Right atrium auricular region (tissue), 2 donors: ENCODE results near the gene GAB2. TPM values are rescaled to one million over a fixed set of nuclear protein-coding genes. Genes with fewer than 3 reads are reported as not detected.

ENCODE experiments used
- DNase-seq: peaks from one replicate; pipeline ENCODE4 v3.0.0-alpha.2; 2019; ENCODE audit warnings: low spot score
- H3K27ac ChIP-seq, 2 donors: fragments of 200-600 bp; sonication (generic); 1 replicate in 1 of 2; 2 replicates in 1 of 2; pipeline ENCODE4 v1.5.1; 2016 to 2019
- H3K27me3 ChIP-seq, 2 donors: fragments of 200-600 bp; sonication (generic); one replicate each; pipeline versions ENCODE4 v1.5.1 to v1.6.0; 2017 to 2019
- H3K36me3 ChIP-seq: fragments of 200-600 bp; sonication (generic); one replicate; pipeline ENCODE4 v1.5.1; 2016
- H3K4me1 ChIP-seq, 2 donors: fragments of 200-600 bp; sonication (generic); one replicate each; pipeline versions ENCODE4 v1.5.1 to v1.6.0; 2017 to 2019
- H3K4me3 ChIP-seq, 2 donors: fragments of 200-600 bp; sonication (generic); 1 replicate in 1 of 2; 2 replicates in 1 of 2; pipeline ENCODE4 v1.5.1; 2017 to 2019; ENCODE audit warnings: mild to moderate bottlenecking in 1 of 2, moderate library complexity in 1 of 2
- H3K9me3 ChIP-seq, 2 donors: fragments of 200-600 bp; sonication (generic); one replicate each; pipeline ENCODE4 v1.5.1; 2019
- total RNA-seq, 2 donors: library from RNA; depleted of rRNA; stranded (reverse); fragments of >200 nt; gene quantifications; one replicate each; pipeline ENCODE4 v1.1.0, GENCODE V29; 2016
- TF ChIP-seq, protein P1 (sequence below), 2 donors: fragments of 200-600 bp; sonication (generic); IDR thresholded peaks; one replicate each; pipeline ENCODE4 v1.5.1; 2019; ENCODE audit warnings: antibody characterized with exemption in 2 of 2

GAB2 gene
- total RNA-seq, 2 donors from 2014 or later: 22.0 to 33.7 TPM

DNA sequence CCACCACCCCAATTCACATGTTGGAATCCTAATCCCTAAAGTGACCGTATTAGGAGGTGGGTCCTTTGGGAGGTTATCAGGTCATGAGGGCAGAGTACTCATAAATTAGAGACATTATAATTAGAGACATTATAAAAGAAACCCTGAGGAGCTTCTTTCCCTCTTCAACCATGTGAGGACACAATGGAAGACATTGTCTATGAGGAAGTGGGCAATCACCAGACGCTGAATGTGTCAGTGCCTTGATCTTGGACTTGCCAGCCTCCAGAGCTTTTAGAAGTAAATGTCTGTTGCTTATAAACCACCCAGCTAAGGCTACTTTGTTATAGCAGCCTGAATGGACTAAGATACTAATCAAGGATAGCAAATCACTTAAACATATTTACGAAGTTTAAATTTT, 14.8 kb downstream of the GAB2 start:
- Histone ChIP-seq H3K4me3 (no peak overlapping the region), H3K4me1 (peaks cover 0 to 31% of the 10 kb centered on the region in 2 donors), H3K36me3 (no peaks in the 10 kb centered on the region), H3K9me3 (no peaks in the 10 kb centered on the region), H3K27me3 (no peaks in the 10 kb centered on the region), H3K27ac (no peak overlapping the region)
- TF ChIP-seq, protein P1, sequence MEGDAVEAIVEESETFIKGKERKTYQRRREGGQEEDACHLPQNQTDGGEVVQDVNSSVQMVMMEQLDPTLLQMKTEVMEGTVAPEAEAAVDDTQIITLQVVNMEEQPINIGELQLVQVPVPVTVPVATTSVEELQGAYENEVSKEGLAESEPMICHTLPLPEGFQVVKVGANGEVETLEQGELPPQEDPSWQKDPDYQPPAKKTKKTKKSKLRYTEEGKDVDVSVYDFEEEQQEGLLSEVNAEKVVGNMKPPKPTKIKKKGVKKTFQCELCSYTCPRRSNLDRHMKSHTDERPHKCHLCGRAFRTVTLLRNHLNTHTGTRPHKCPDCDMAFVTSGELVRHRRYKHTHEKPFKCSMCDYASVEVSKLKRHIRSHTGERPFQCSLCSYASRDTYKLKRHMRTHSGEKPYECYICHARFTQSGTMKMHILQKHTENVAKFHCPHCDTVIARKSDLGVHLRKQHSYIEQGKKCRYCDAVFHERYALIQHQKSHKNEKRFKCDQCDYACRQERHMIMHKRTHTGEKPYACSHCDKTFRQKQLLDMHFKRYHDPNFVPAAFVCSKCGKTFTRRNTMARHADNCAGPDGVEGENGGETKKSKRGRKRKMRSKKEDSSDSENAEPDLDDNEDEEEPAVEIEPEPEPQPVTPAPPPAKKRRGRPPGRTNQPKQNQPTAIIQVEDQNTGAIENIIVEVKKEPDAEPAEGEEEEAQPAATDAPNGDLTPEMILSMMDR (IDR thresholded peaks at IDR 0.05): no peak
- DNase-seq: no peak

DNA sequence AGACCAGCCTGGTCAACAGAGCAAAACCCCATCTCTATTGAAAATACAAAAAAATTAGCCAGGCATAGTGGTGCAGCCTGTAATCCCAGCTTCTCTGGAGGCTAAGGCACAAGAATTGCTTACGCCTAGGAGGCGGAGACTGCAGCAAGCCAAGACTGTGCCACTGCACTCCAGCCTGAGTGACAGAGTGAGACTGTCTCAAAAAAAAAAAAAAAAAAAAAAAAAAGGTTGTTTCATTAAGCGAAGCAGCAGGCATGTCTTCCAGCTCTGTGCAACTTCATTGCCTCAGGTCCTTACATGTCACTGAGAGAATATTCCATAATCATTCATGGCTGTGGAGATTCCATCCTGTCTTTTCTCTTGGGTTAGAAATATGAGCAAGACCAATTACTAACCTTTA, 16.9 kb downstream of the GAB2 start:
- Histone ChIP-seq H3K27me3 (no peaks in the 10 kb centered on the region), H3K27ac (no peak overlapping the region), H3K9me3 (no peaks in the 10 kb centered on the region), H3K4me3 (no peak overlapping the region), H3K4me1 (peaks cover 0 to 40% of the 10 kb centered on the region in 2 donors), H3K36me3 (no peaks in the 10 kb centered on the region)
- TF ChIP-seq, protein P1 (IDR thresholded peaks at IDR 0.05): no peak
- DNase-seq: no peak

DNA sequence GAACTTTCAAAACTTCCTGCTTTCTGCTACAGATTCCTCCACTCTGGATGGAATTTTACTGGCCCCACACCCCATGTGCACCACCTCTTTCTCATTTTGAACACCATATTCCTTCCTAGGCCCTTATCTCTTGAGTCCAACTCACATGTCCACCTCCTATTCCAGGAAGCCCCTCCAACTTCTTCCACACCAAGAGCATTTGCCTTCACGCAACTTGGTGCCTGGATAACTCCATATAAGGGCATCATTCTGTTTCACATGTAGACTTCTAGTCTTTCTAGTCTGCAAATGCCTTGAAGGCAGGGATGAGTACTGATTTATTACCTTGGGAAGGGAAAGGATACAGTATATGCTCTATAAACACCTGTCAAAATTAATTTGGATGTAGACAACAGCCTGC, 17.5 kb downstream of the GAB2 start:
- no peaks in the 10 kb centered on the region for H3K36me3 ChIP-seq
- TF ChIP-seq, protein P1 (IDR thresholded peaks at IDR 0.05): no peak
- H3K9me3 ChIP-seq: no peaks in the 10 kb centered on the region
- H3K27ac ChIP-seq: no peak overlapping the region
- no peaks in the 10 kb centered on the region for H3K27me3 ChIP-seq
- DNase-seq: no peak
- H3K4me3 ChIP-seq: no peak overlapping the region
- peaks cover 0 to 45% of the 10 kb centered on the region in 2 donors for H3K4me1 ChIP-seq

DNA sequence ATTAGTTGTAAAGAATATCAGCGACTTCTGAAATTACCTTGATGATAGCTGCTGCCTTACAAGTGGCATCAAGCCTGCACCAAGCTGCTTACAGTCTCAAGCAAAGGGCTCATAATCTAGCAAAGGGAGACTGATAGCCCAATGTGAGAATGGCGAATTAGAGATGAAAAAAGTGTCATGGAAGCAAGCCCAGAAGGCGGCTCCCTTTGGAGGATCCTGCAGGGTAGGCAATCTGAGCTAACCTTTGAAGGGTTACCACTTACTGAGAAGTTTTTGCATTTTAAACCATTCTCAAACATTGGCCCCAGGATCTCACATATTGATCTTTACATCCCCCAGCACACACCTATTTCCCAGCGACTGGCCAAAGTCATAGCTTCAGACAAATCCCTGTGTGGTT, 18.5 kb downstream of the GAB2 start:
- H3K27ac ChIP-seq: no peak overlapping the region
- no peaks in the 10 kb centered on the region for H3K36me3 ChIP-seq
- peaks cover 0 to 41% of the 10 kb centered on the region in 2 donors for H3K4me1 ChIP-seq
- H3K27me3 ChIP-seq: no peaks in the 10 kb centered on the region
- TF ChIP-seq, protein P1 (IDR thresholded peaks at IDR 0.05): no peak
- no peak overlapping the region for H3K4me3 ChIP-seq
- no peak for DNase-seq
- H3K9me3 ChIP-seq: no peaks in the 10 kb centered on the region

DNA sequence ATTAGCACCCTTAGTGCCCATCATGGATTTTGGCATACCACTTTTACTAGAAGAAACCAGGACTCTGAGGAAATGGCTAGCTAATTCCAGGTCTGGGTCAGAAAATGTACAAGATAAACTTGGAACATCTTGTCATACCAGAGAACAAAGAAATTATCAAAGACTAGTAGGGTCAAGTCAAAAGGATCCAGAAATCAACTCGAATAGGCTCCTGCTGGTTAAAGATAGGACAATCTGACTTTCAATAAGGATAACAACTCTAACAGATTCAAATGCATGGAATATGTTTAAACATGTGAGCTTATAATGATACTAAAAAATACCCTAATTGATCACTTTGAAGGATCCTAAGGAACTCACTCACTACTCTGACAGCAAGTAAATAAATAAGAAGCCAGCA, 18.9 kb downstream of the GAB2 start:
- no peak overlapping the region for H3K27ac ChIP-seq
- TF ChIP-seq, protein P1 (IDR thresholded peaks at IDR 0.05): no peak
- H3K4me1 ChIP-seq: peaks cover 0 to 36% of the 10 kb centered on the region in 2 donors
- no peaks in the 10 kb centered on the region for H3K9me3 ChIP-seq
- H3K4me3 ChIP-seq: no peak overlapping the region
- H3K36me3 ChIP-seq: no peaks in the 10 kb centered on the region
- DNase-seq: no peak
- no peaks in the 10 kb centered on the region for H3K27me3 ChIP-seq

DNA sequence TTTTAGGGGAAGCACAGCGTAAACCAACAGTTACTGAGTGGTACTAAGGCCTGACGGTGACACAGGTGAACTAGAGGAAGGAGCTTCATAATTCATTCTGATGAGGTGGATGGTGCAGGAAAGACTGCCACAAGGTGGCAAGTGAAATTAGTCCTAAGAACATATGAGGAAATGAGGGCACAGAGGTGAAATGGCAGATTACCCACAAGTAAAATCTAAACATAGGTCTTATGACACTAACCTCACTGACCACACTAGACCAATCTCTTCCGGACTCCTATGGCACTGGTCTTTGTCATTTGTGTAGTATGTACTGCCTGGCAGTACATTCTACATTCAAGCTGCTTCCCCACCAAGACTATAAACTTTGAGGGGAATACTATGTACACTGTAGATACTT, 20.2 kb downstream of the GAB2 start:
- no peak overlapping the region for H3K27ac ChIP-seq
- TF ChIP-seq, protein P1 (IDR thresholded peaks at IDR 0.05): no peak
- peaks cover 0 to 39% of the 10 kb centered on the region in 2 donors for H3K4me1 ChIP-seq

More for the DNA sequence above, 20.2 kb downstream of the GAB2 start:
- no peak overlapping the region for H3K4me3 ChIP-seq
- H3K27me3 ChIP-seq: no peaks in the 10 kb centered on the region
- DNase-seq: no peak
- H3K36me3 ChIP-seq: no peaks in the 10 kb centered on the region
- no peaks in the 10 kb centered on the region for H3K9me3 ChIP-seq
